ENCODE data around the gene CCM2. TPM values are rescaled to one million over a fixed set of nuclear protein-coding genes. Genes with fewer than 3 reads are reported as not detected.

The CCM2 gene
- total RNA-seq, 3 donors from 2014 or later, result 33.4 to 43.8 (median 35.8) TPM

DNA sequence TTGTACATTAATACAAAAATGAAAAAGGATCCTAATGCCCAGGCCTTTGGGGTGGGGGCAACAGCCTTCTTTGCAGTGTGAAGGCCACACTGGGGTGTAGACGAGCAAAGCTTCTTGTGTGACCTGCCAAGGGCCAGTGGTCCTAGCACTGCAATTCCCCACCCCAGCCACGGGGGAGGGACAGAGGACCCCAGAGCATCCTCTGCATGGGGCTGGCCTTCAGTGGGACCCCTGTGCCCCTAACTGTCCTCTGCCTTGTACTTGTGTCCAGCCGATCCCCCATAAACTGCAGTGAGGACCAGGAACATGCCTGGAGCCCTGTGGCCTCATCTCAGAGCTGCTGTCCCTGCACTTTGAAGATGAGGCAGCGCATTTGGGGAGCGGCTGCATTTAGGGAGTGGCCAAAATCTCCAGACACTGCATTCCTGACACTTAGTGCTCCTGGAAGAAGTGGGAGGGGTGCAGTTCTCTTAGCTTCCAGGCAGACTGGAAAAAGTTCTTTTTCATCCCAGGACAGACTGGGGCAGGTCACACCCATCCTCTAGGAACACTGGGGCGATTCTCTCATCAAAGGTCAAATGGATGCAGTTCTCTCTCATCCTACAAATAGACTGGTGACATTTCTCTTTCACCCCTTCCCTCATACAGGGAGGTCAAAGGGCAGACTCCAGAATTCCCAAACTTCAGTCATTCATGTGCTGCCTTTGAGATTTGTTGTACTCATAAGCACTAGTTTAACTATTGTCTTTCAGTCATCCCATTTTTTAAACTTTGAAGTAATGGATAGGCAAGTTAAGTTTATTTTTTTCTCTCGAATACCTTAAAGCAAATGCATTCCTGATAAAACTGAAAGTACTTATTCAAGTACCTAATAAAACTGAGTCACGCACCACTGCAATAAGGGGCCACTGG is 20.3 kb upstream of the CCM2 start:
- no peaks in the 10 kb centered on the region for H3K9me3 ChIP-seq
- peaks cover 5% of the 10 kb centered on the region for H3K36me3 ChIP-seq (ENCODE audit: low read depth)
- peaks cover 7% of the 10 kb centered on the region for H3K4me1 ChIP-seq (ENCODE audit: low read depth)
- intact Hi-C loops (cut with DNase I, micrococcal nuclease), result no loop called here
- TF ChIP-seq, protein P1, sequence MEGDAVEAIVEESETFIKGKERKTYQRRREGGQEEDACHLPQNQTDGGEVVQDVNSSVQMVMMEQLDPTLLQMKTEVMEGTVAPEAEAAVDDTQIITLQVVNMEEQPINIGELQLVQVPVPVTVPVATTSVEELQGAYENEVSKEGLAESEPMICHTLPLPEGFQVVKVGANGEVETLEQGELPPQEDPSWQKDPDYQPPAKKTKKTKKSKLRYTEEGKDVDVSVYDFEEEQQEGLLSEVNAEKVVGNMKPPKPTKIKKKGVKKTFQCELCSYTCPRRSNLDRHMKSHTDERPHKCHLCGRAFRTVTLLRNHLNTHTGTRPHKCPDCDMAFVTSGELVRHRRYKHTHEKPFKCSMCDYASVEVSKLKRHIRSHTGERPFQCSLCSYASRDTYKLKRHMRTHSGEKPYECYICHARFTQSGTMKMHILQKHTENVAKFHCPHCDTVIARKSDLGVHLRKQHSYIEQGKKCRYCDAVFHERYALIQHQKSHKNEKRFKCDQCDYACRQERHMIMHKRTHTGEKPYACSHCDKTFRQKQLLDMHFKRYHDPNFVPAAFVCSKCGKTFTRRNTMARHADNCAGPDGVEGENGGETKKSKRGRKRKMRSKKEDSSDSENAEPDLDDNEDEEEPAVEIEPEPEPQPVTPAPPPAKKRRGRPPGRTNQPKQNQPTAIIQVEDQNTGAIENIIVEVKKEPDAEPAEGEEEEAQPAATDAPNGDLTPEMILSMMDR (IDR thresholded peaks at IDR 0.05), result no peak
- no peak for DNase-seq
- ATAC-seq, result no peak
- no peak overlapping the region for H3K4me3 ChIP-seq

DNA sequence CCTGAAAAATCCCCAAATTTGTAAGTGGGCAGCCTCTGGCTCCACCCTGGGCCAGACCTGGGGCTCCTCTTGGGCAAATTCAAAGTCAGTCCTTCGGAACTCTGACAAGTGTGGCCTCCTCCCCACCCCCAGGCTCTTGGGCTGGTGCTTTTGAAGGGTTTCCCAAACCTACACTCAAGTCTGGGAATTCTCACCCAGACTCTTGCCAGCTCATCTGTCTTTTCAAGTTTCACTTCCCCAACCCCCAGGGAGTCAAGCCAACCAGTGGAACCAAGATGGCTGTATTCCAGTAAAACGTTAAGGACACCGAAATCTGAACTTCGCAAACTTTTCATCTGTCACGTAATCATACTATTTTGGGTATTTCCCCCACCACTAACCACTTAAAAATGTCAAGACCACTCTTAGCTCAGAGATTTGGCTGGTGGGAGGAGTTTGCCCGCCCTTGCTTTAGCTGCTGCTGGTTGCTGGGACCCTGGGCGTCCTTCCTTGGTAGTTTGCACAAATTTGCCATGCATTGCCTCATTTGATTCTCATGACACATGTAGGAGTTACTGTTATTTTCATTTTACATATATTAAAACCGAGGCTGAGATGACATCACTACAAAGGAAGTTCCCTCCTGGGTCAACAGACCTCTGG is 19.5 kb upstream of the CCM2 start:
- DNase-seq, result no peak
- TF ChIP-seq, protein P1 (IDR thresholded peaks at IDR 0.05), result no peak
- Histone ChIP-seq H3K9me3 (no peaks in the 10 kb centered on the region), H3K4me3 (no peak overlapping the region), H3K4me1 (ENCODE audit: low read depth) (peaks cover 15% of the 10 kb centered on the region), H3K36me3 (ENCODE audit: low read depth) (peaks cover 5% of the 10 kb centered on the region)
- ATAC-seq, result no peak
- intact Hi-C loops (cut with DNase I, micrococcal nuclease), result no loop called here

DNA sequence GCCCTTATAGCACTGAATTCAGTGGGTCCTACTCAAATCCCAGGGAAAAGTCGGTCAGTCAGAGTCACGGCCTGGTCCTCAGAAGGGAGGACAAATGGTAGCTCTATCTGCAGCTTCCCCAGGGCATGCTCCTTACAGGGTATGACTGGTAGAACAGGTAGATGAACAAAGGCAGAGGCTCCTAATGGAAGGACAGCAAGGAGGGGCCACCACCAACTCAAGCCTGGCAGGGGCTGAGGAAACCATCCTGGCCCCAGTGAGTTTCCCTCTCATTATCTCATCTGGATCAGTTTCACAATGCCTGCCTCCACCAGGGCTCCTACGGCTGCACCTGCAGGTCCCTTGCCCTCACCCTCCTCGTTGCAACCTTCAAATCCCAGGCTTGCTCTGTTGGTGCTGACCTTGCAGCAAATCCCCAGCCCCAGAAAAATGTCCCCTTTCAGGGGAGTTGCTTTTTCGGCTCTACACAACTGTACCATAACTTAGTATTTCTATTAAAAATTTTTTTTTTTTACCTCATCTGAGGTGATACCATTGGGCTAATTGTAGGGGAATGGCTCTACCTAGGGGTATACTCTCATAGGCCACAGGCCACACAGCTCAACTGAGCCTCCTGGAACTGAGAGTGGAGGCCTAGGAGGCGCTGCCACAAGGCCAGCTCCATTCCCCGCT is 18.8 kb upstream of the CCM2 start:
- peaks cover 5% of the 10 kb centered on the region for H3K36me3 ChIP-seq (ENCODE audit: low read depth)
- H3K4me1 ChIP-seq (ENCODE audit: low read depth), result peaks cover 17% of the 10 kb centered on the region
- TF ChIP-seq, protein P1 (IDR thresholded peaks at IDR 0.05), result no peak
- intact Hi-C loops (cut with DNase I, micrococcal nuclease), result no loop called here
- ATAC-seq, result no peak
- no peak for DNase-seq
- H3K9me3 ChIP-seq, result no peaks in the 10 kb centered on the region
- H3K4me3 ChIP-seq, result no peak overlapping the region

DNA sequence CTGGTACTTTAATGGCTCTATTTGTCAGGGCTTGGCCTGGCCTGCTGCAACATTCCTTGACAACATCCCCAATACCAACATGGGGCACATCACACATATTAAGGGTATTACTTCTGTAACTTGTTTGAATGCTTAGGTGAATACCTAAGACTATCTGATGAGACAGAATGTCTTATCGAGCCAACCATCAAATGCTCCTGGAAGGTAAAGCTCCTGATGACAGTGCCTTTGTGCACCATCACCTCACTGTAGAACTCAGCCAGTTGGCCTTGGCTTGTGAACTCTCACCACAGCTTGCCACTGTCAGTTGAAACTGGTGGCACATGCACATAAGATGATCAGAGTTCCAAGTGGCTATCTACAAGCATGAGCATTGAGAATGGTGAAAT is 17.5 kb upstream of the CCM2 start:
- no peaks in the 10 kb centered on the region for H3K9me3 ChIP-seq
- H3K36me3 ChIP-seq (ENCODE audit: low read depth), result peaks cover 5% of the 10 kb centered on the region
- intact Hi-C loops (cut with DNase I, micrococcal nuclease), result no loop called here
- peaks cover 21% of the 10 kb centered on the region for H3K4me1 ChIP-seq (ENCODE audit: low read depth)
- ATAC-seq (no peak), DNase-seq (no peak)
- TF ChIP-seq, protein P1 (IDR thresholded peaks at IDR 0.05), result no peak
- no peak overlapping the region for H3K4me3 ChIP-seq

DNA sequence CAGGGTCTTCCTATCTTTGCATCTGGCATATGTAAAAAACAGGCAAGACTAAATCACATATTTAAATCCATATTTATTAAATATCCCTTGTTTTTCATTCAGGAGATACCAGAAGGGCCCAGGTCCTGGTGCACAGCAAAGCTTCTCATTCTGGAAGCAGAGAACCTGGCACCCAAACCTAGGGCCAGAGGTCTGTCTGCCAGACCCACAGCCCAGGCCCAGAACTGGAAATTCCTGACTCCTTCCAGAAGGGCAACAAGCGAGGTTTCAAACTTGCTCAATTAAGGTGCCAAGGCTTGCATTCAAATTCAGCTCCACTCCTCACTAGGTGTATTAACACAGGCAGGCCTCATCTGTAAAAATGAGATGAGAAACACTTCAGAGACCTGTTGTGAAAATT is 17.0 kb upstream of the CCM2 start:
- Histone ChIP-seq H3K36me3 (ENCODE audit: low read depth) (peaks cover 5% of the 10 kb centered on the region), H3K4me3 (no peak overlapping the region), H3K4me1 (ENCODE audit: low read depth) (peaks cover 21% of the 10 kb centered on the region), H3K9me3 (no peaks in the 10 kb centered on the region)
- no peak for ATAC-seq
- intact Hi-C loops (cut with DNase I, micrococcal nuclease), result no loop called here
- TF ChIP-seq, protein P1 (IDR thresholded peaks at IDR 0.05), result no peak
- DNase-seq, result no peak

Data from mucosa of descending colon (tissue), 3 donors.